Activated T-helper 17 cell treated with anti-CD3 and anti-CD28 coated beads, Interleukin-2, amount 50 U/mL, for 72 hours (primary cell): ENCODE data around the gene MFSD11. TPM values are rescaled to one million over a fixed set of nuclear protein-coding genes. Genes with fewer than 3 reads are reported as not detected.
"Not testable (repeated sequence)": the region's sequence is repeated elsewhere in the genome, so short reads cannot be mapped to it uniquely, and the experiment has no call there.

ENCODE experiments used
- ATAC-seq: fragments of 150-1000 bp; cut with Tn5 transposase; replicated peaks from 2 replicates; pipeline ENCODE4 v1.10.0; 2021; ENCODE audit warnings: mild to moderate bottlenecking, moderate library complexity
- H3K27ac Mint-ChIP-seq: one replicate; pipeline ENCODE4 v1.8.0; 2022; ENCODE audit warnings: mixed read lengths
- H3K27me3 Mint-ChIP-seq: one replicate; pipeline ENCODE4 v1.8.0; 2022; ENCODE audit warnings: mixed read lengths
- H3K36me3 Mint-ChIP-seq: one replicate; pipeline ENCODE4 v1.8.0; 2022; ENCODE audit warnings: low read depth, mild to moderate bottlenecking, mixed read lengths
- H3K4me1 Mint-ChIP-seq: one replicate; pipeline ENCODE4 v1.8.0; 2022; ENCODE audit warnings: mixed read lengths
- H3K4me3 Mint-ChIP-seq: one replicate; pipeline ENCODE4 v1.8.0; 2022; ENCODE audit warnings: mild to moderate bottlenecking, mixed read lengths
- H3K9me3 Mint-ChIP-seq: one replicate; pipeline ENCODE4 v1.8.0; 2022; ENCODE audit warnings: mixed read lengths
- total RNA-seq, 2 donors: library from RNA; stranded (reverse); gene quantifications; one replicate each; pipeline ENCODE4 v1.2.3, GENCODE V29; 2022

Gene MFSD11
- 10 to 100 TPM; 20.9 to 28.6 TPM for total RNA-seq

DNA sequence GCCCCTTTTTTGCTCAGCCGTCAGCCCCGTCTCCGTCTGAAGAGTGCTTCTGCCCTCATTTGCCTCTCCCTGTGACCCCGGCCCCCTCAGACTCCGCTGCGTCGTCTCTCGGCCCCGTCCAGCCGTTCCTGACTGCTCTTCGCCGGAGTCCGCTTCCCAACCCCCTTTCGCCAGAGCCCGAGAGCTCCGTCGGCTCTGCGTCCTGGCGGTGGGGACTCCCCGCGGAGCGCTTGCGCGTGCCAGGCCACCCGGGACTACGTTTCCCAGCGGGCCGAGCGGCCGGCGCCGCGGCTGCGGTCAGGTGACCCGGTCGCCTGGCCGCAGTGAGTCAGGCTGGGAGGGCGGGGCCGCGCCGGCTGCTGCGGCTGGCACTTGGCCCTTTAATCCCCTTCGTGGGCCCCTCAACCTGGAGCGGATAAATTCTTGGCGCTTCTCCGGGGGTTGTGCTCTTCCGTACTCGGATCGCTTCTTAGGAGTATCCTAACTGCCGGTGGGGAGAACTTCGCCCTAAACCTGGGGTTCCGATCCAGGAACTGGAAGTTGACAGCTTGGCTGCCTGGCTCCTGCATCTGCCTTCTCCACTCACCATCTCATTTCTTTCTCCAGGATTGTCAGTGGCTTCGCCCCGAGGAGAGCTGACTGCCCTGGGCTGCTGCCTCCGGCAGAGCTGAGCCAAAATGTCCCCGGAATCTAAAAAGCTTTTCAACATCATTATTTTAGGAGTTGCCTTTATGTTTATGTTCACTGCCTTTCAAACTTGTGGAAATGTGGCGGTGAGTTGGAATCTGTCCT, at the start of gene MFSD11:
TSS of gene MFSD11 (plus strand) at position 444 of the 792 bp plus-strand sequence. CDS start at position 678, 234 bp downstream.
- Mint-ChIP-seq H3K36me3 (peaks cover 76% of the 10 kb centered on the region), H3K4me1 (peaks cover 26% of the 10 kb centered on the region)
- ATAC-seq, result peak; percentile 79

DNA sequence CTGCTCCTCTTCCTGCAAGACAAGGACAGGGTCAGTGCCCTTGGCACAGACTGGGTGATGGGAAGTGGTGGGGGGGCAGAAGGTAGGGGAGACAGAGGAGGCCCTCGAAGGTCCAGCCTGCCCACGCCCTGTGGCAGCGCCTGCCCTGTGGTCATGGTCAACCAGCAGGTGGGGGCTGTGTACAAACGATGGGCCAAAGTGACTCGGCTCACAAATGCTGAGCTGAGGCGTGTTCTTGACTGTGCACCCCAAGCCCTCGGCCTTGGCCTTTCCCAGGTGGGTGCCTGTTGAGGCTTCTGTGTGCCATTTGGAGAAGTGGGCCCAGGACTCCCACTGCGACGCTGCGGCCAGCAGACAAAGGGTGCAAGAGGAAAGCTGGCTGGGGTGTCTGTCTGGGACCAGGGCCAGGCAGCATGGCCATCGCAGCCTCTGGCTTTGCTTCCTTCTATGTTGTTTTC, 49.7 kb upstream of the MFSD11 start:
- Mint-ChIP-seq H3K27me3 (no peaks in the 10 kb centered on the region), H3K4me3 (no peak overlapping the region), H3K4me1 (no peaks in the 10 kb centered on the region), H3K27ac (no peak overlapping the region), H3K36me3 (no peaks in the 10 kb centered on the region), H3K9me3 (no peaks in the 10 kb centered on the region)
- ATAC-seq, result no peak

More for the DNA sequence above, at the start of gene MFSD11:
- Mint-ChIP-seq H3K9me3 (no peaks in the 10 kb centered on the region), H3K27me3 (no peaks in the 10 kb centered on the region), H3K27ac (peak within 1 kb of the TSS; percentile 95), H3K4me3 (peak within 1 kb of the TSS; percentile 98)

DNA sequence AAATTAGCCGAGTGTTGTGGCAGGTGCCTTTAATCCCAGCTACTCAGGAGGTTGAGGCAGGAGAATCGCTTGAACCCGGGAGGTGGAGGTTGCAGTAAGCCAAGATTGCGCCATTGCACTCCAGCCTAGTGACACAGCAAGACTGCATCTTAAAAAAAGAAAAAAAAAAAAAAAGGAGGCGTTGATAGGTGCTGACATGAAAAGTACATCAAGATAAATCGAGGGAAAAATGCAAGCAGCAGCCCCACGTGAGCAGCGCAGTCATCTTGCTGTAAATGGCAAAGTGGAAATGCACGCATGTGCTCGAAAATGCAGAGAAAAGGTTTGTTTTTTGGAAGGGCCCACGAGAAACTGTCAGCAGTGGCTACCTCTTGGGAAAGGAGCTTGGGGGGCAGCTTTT, 48.1 kb upstream of the MFSD11 start:
- Mint-ChIP-seq H3K4me1 (no peaks in the 10 kb centered on the region), H3K9me3 (no peaks in the 10 kb centered on the region), H3K27ac (no peak overlapping the region), H3K4me3 (no peak overlapping the region), H3K36me3 (no peaks in the 10 kb centered on the region), H3K27me3 (no peaks in the 10 kb centered on the region)
- ATAC-seq, result no peak

DNA sequence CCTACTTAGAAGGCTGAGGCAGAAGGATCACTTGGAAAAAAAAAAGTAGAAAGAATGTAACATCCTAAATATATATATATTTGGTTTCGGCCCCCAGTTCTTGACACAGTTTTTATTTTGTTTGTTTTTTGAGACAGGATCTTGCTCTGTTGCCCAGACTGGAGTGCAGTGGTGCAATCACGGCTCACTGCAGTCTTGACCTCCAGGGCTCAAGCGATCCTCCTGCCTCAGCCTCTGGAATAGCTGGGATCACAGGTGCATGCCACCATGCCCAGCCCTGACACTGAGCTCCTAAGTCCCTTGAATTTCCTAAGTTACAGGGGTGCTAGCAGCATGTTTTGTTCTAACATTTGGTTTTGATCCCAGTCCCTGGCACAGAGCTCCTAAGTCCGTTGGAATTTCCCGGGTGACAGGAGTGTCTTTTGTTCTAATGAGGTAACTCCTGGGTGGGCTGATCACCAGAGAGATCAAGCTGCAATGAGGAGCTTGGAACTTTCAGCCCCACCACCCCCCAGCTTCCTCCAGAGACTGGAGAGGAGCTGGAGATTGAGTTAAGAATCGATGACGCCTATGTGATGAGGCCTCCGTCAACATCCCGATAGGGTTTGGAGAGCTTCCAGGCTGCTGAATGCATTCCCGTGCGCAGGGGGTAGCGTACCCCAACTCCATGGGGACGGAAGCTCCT, 47.2 kb upstream of the MFSD11 start:
- no peaks in the 10 kb centered on the region for H3K9me3 Mint-ChIP-seq
- no peaks in the 10 kb centered on the region for H3K36me3 Mint-ChIP-seq
- peaks cover 7% of the 10 kb centered on the region for H3K4me1 Mint-ChIP-seq
- ATAC-seq, result no peak
- no peaks in the 10 kb centered on the region for H3K27me3 Mint-ChIP-seq
- H3K27ac Mint-ChIP-seq, result no peak overlapping the region
- H3K4me3 Mint-ChIP-seq, result no peak overlapping the region

DNA sequence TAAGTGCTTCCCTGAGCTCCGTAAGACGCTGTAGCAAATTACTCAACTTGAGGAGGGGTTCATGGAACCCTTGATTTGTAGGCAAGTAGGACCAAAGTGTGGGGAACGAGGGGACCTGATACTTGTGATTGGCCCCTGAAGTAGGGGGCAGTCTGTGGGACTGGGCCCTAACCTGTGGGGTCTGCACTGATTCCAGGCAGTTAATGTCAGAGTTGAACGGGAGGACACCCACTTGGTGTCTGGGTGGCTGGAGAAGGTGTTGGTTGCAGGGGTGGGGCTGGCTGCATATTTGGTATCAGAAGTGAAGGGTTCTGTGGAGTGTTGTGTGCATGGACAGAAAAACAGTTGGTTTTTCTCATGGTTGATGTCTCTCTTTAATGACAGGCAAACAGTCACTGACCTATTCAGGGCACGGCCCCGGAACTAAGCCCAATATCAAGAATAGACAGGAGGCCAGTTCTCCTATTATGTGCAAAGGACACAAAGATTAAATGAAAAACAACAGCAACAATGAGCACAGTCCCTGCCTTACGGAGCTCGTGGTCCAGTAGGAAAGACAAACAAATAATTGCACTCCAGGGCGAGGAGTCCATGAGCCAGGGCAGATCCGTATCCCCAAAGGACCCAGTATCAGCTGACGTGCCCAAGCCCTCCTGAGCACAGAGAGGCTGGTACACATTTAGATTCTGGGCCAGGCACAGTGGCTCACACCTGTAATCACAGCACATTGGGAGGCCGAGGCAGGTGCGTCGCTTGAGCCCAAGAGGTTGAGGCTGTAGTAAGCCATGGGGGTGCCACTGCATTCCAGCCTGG, 46.3 kb upstream of the MFSD11 start:
- H3K9me3 Mint-ChIP-seq, result no peaks in the 10 kb centered on the region
- no peak for ATAC-seq
- no peak overlapping the region for H3K4me3 Mint-ChIP-seq
- H3K36me3 Mint-ChIP-seq, result no peaks in the 10 kb centered on the region
- H3K4me1 Mint-ChIP-seq, result peaks cover 7% of the 10 kb centered on the region
- no peaks in the 10 kb centered on the region for H3K27me3 Mint-ChIP-seq
- no peak overlapping the region for H3K27ac Mint-ChIP-seq

DNA sequence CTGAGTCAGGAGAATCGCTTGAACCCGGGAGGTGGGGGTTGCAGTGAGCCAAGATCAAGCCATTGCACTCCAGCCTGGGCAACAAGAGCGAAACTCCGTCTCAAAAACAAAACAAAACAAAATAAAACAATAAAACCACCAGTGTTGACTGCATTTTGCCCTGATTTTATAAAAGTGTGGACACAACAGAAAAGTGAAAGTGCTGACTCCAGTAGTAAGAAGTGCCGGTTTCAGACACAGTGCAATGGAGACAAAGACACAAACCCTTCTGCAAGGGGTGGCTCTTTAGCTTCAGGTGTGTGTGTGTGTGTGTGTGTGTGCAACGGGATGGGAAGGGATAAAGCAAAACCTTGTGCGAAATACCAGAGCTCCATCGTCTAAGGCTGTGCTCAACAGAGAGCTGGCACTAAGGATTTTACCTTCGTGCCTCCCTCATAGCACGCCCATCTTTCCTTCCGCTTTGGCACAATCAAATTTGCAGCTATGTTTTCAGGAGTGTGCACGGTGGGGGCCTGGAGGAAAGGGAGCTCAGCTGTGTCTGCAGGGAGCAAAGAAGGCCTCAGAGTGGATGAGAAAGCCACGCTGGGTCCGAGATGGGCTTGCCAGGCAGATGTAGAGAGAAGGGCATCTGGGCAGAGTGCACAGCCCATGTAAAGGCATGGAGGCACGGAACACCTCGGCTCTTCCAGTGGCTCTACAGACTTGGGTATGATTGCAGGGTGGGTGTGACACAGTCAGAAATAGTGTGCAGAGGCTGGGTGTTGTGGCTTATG, 42.7 kb upstream of the MFSD11 start:
- Mint-ChIP-seq H3K9me3 (no peaks in the 10 kb centered on the region), H3K27me3 (no peaks in the 10 kb centered on the region), H3K27ac (no peak overlapping the region), H3K4me3 (no peak overlapping the region), H3K4me1 (peaks cover 7% of the 10 kb centered on the region), H3K36me3 (no peaks in the 10 kb centered on the region)
- ATAC-seq, result no peak

DNA sequence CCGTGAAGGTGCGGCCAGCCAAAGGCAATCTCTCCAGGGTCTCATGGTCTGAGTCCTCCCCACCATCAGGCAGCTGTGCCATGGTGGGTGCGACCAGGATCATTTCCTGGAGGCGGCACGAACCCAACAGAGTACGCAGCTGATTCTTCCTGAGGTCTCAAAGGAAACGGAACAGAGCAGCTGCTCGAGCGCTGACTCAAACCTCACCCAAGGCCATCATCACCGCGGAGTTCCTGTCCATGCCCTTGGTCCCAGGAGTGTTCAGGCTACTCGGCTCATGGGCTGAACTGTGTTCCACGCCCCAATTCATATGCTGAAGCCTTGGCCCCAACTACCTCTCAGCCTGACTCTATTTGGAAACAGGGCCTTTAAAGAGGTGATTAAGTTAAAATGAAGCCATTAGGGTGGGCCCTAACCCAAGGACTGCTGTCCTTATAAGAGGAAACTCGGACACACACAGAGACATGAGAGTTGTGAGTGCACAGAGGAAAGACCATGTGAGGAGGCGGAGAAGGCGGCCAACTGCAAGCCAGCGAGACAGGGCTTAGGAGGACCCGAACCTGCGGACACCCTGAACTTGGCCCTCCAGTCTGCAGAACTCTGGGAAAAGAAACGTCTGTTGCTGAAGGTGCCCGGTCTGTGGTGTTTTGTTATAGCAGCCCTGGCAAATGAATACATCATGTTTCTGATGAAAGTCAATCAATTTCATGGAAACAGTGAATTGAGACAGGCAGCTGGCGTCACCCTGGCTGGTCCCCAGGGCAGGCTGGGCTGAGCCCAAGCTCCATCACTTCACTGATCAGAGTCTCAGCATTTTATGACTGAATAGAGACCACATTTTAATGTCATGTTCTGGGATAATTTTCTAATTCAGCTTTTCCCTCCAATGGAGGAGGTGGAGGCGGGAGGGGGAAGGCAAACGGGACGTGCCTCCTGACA, 40.9 kb upstream of the MFSD11 start:
- Mint-ChIP-seq H3K4me3 (no peak overlapping the region), H3K9me3 (no peaks in the 10 kb centered on the region), H3K27ac (no peak overlapping the region), H3K36me3 (no peaks in the 10 kb centered on the region), H3K4me1 (peaks cover 7% of the 10 kb centered on the region), H3K27me3 (no peaks in the 10 kb centered on the region)
- peak; percentile 64 for ATAC-seq

DNA sequence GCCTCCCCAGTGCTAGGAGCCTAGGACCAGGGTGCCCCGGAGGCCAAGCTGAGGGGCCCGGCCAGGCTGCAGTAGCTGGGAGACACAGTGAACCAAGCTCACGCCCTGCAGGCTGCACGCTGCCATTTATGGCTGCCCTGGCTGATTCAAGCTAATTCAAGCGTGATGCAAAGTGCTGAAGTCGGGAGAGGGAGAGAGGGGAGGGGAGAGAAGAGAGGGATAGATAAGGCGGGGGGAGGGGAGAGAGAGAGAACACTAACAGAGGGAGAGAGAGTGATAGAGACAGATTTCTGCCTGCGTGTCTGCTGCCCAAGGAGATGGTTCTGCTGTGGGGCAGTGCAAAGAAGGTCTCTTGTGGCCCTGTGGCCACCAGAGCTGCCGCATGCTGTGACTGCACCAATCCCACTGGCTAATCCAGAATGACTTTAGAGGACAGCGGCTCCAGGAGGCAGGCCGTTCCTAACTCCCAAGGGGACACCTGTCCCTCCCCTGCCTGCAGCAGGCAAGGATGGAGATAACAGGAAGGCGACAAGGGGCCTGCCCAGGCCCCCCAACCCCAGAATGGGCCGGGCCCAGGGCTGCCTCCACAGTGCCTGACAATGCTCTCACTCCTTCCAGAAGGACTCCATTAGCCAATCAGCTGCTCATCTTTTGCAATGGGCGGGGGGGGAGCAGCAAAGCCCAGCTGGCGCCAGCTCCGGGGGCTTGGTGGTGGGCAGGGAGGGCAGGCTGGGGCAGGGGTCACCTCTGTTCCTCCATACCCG, 40.0 kb upstream of the MFSD11 start:
- H3K36me3 Mint-ChIP-seq, result no peaks in the 10 kb centered on the region
- ATAC-seq, result no peak
- H3K27ac Mint-ChIP-seq, result no peak overlapping the region

DNA sequence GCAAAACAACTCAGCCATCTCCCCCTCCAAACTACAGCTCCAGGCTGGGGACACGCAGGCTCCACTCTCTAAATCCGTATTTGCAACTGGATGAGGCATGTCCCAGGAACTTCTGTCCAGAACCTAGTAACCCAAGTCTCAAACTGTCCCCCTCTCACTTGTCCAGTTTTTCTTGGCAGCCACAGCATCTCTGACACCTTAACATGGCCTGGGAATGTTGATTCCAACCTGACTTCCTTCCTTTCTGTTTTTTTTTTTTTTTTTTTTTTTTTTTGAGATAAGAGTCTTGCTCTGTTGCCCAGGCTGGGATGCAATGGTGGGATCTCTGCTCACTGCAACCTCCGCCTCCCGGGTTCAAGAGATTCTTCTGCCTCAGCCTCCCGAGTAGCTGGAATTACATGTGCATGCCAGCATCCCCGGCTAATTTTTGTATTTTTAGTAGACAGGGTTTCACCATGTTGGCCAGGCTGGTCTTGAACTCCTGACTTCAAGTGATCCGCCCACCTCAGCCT, 39.4 kb upstream of the MFSD11 start:
- H3K4me1 Mint-ChIP-seq, H3K27me3 Mint-ChIP-seq, ATAC-seq, H3K27ac Mint-ChIP-seq, H3K36me3 Mint-ChIP-seq, H3K9me3 Mint-ChIP-seq, H3K4me3 Mint-ChIP-seq: not testable (repeated sequence)

More for the DNA sequence above, 40.0 kb upstream of the MFSD11 start:
- Mint-ChIP-seq H3K27me3 (no peaks in the 10 kb centered on the region), H3K9me3 (no peaks in the 10 kb centered on the region), H3K4me3 (no peak overlapping the region), H3K4me1 (peaks cover 7% of the 10 kb centered on the region)

DNA sequence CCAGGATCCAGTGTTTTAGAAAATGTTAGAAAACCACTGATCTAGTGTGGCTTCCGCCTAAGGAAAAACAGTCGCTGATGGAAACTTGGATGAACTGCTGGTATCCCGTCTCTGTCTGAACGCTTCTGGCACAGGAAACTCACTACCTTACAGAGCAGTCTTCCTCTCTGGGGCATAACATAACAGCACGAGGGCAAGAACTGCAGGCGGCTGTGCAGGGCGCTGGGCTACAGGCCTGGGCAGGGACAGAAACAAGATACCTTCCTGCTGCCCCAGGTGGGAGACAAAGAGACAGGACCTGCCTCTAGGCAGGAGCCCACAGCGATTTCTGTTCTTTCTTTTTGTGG, 37.7 kb upstream of the MFSD11 start:
- Mint-ChIP-seq H3K4me3 (no peak overlapping the region), H3K27me3 (no peaks in the 10 kb centered on the region)
- peak; percentile 16 for ATAC-seq

DNA sequence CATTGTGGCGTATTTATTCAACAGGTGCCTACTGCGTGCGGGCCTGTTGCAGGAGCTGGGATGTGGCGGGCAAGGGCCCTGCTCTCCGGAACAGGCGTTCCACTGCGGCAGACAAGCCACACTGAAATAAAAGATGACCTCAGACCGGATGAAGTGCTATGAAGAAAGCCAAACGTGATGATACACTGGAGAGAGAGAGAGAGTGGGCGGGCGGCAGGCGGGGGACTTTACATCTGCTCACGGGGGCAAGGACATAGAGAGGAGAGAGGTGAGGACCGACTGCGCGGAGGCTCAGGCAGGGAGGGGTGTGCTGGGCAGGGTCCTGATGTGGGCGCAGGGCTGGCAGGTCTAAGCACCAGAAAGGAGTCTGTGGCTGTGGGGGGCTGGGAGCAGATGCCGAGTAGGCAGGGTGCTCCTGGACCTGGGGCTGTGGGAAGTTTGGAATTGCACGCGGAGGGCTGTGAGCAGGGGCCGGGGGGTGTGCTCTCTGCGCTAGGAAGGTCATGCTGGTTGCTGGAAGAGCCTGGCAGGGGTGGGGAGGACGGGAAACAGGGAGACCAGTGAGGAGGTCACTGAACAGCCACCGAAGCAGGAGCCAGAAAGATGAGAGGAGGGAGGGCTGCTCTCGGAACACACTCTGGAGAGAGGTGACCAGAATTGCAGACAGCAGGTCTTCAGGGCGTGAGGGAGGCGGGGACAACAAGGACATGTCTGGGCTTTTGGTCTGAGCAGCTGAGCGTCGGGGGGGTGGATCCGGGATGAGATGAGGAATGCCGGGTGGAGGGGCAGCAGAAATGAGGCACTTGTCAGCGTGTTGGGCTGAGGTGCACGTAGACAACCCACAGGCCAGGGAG, 37.1 kb upstream of the MFSD11 start:
- H3K4me3 Mint-ChIP-seq, result no peak overlapping the region
- no peaks in the 10 kb centered on the region for H3K27me3 Mint-ChIP-seq
- no peaks in the 10 kb centered on the region for H3K36me3 Mint-ChIP-seq
- H3K9me3 Mint-ChIP-seq, result no peaks in the 10 kb centered on the region
- no peak overlapping the region for H3K27ac Mint-ChIP-seq
- no peaks in the 10 kb centered on the region for H3K4me1 Mint-ChIP-seq
- ATAC-seq, result peak; percentile 38

More for the DNA sequence above, 37.7 kb upstream of the MFSD11 start:
- no peak overlapping the region for H3K27ac Mint-ChIP-seq
- H3K4me1 Mint-ChIP-seq, result peaks cover 5% of the 10 kb centered on the region
- no peaks in the 10 kb centered on the region for H3K9me3 Mint-ChIP-seq
- no peaks in the 10 kb centered on the region for H3K36me3 Mint-ChIP-seq

DNA sequence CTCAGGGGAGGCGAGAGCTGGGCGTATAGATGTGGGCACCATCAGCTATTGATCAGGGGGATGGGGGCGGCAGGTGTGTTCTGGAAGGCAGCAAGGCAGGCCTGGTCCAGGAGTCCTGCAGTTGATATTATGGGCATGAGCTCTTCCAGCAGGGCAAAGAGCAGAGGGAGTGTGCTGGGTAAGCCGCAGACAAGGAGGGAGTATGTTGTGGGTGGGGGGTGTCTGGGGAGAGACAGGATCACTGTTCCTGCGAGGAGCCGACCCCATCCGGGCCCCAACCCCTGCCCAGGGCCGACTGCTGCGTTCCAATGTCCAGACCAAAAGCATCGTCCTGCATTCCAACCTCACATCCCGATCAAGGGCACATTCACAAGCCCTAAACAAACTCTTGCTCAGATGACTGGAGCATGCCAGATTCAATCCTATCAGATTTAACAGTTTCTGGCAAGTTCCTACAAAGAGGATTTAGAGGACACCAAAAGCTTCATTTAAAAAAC, 36.4 kb upstream of the MFSD11 start:
- no peaks in the 10 kb centered on the region for H3K27me3 Mint-ChIP-seq
- no peak overlapping the region for H3K4me3 Mint-ChIP-seq
- no peak overlapping the region for H3K27ac Mint-ChIP-seq
- no peaks in the 10 kb centered on the region for H3K4me1 Mint-ChIP-seq
- H3K36me3 Mint-ChIP-seq, result no peaks in the 10 kb centered on the region
- ATAC-seq, result no peak
- H3K9me3 Mint-ChIP-seq, result no peaks in the 10 kb centered on the region
